ENCODE measurements around the gene DLG1.
"Not testable (repeated sequence)": the region's sequence is repeated elsewhere in the genome, so short reads cannot be mapped to it uniquely, and the experiment has no call there.

Gene DLG1

GRCh38 chr3:197280156-197280555 is 18.3 kb downstream of the DLG1 start:
- DNase-seq (ENCODE audit: insufficient read length, low spot score) (no peak), FAIRE-seq (no peak)
- no peak for TF ChIP-seq CTCF (IDR thresholded peaks at IDR 0.05; ENCODE audit: insufficient read depth, missing control alignments)

GRCh38 chr3:197278933-197279332 is 19.5 kb downstream of the DLG1 start:
- no peak for TF ChIP-seq CTCF (IDR thresholded peaks at IDR 0.05; ENCODE audit: insufficient read depth, missing control alignments)
- no peak for DNase-seq (ENCODE audit: insufficient read length, low spot score)
- no peak for FAIRE-seq

GRCh38 chr3:197276808-197277207 is 21.6 kb downstream of the DLG1 start:
- peak; percentile 26 for TF ChIP-seq CTCF (IDR thresholded peaks at IDR 0.05; ENCODE audit: insufficient read depth, missing control alignments)
- not testable (repeated sequence) for FAIRE-seq; DNase-seq (ENCODE audit: insufficient read length, low spot score)

- FAIRE-seq (no peak), DNase-seq (ENCODE audit: insufficient read length, low spot score) (no peak)
- TF ChIP-seq CTCF (IDR thresholded peaks at IDR 0.05; ENCODE audit: insufficient read depth, missing control alignments), result no peak
Measured at GRCh38 chr3:197270558-197271317, 27.7 kb downstream of the DLG1 start.

GRCh38 chr3:197269024-197269423 is 29.4 kb downstream of the DLG1 start:
- TF ChIP-seq CTCF (IDR thresholded peaks at IDR 0.05; ENCODE audit: insufficient read depth, missing control alignments), result no peak
- no peak for DNase-seq (ENCODE audit: insufficient read length, low spot score)

GRCh38 chr3:197268294-197268693 is 30.1 kb downstream of the DLG1 start:
- no peak for TF ChIP-seq CTCF (IDR thresholded peaks at IDR 0.05; ENCODE audit: insufficient read depth, missing control alignments)
- FAIRE-seq, result no peak
- DNase-seq (ENCODE audit: insufficient read length, low spot score), result no peak

More at GRCh38 chr3:197269024-197269423, 29.4 kb downstream of the DLG1 start:
- FAIRE-seq, result no peak

- TF ChIP-seq CTCF (IDR thresholded peaks at IDR 0.05; ENCODE audit: insufficient read depth, missing control alignments), result no peak
- FAIRE-seq (no peak), DNase-seq (ENCODE audit: insufficient read length, low spot score) (no peak)
Measured at GRCh38 chr3:197266331-197266730, 32.1 kb downstream of the DLG1 start.
